GM23338 (cell line): ENCODE results near the gene MAP7D1. TPM values are rescaled to one million over a fixed set of nuclear protein-coding genes. Genes with fewer than 3 reads are reported as not detected.

Experiments
- ATAC-seq: fragments of 200-7000 bp; cut with Tn5 transposase; 3 replicates; pipeline ENCODE4 v1.9.1; 2020
- DNase-seq: peaks from one replicate; pipeline ENCODE4 v3.0.0-alpha.2; 2015; ENCODE audit warnings: low spot score
- H2AFZ ChIP-seq: fragments of 200-600 bp; sonication (generic); 2 replicates; pipeline ENCODE4 v1.8.0; 2016; ENCODE audit warnings: antibody characterized with exemption, mild to moderate bottlenecking, moderate library complexity
- H3F3A ChIP-seq: fragments of 200-600 bp; sonication (generic); replicated peaks from 2 replicates; pipeline ENCODE4 v1.8.0; 2017; ENCODE audit warnings: antibody characterized with exemption, mixed run types, low read depth
- H3K27ac ChIP-seq: fragments of 200-600 bp; sonication (generic); 2 replicates; pipeline ENCODE4 v1.6.1; 2016; ENCODE audit warnings: low read depth
- H3K27me3 ChIP-seq: fragments of 200-600 bp; sonication (generic); 2 replicates; pipeline ENCODE4 v1.8.0; 2016; ENCODE audit warnings: mild to moderate bottlenecking, mixed run types, moderate library complexity; ENCODE audit not compliant: insufficient read depth
- H3K36me3 ChIP-seq: fragments of 200-600 bp; sonication (generic); 2 replicates; pipeline ENCODE4 v1.8.0; 2016; ENCODE audit warnings: mild to moderate bottlenecking; ENCODE audit not compliant: insufficient read depth
- H3K4me1 ChIP-seq: fragments of 200-600 bp; sonication (generic); 2 replicates; pipeline ENCODE4 v1.8.0; 2016; ENCODE audit warnings: mild to moderate bottlenecking, moderate library complexity; ENCODE audit not compliant: insufficient read depth
- H3K4me2 ChIP-seq: fragments of 200-600 bp; sonication (generic); 2 replicates; pipeline ENCODE4 v1.7.1; 2017; ENCODE audit warnings: mixed run types
- H3K4me3 ChIP-seq: fragments of 200-600 bp; sonication (generic); 2 replicates; pipeline ENCODE4 v1.6.1; 2016; ENCODE audit warnings: mixed run types
- H3K79me2 ChIP-seq: fragments of 200-600 bp; sonication (generic); replicated peaks from 2 replicates; pipeline ENCODE4 v1.8.0; 2017; ENCODE audit warnings: mild to moderate bottlenecking; ENCODE audit not compliant: insufficient read depth
- H3K9me2 ChIP-seq: fragments of 200-600 bp; sonication (generic); 2 replicates; pipeline ENCODE4 v1.8.0; 2017; ENCODE audit not compliant: insufficient read depth
- H4K20me1 ChIP-seq: fragments of 200-600 bp; sonication (generic); replicated peaks from 2 replicates; pipeline ENCODE4 v1.8.0; 2017; ENCODE audit warnings: mild to moderate bottlenecking; ENCODE audit not compliant: insufficient read depth
- H3K27ac Mint-ChIP-seq: 2 replicates; pipeline ENCODE4 v1.8.0; 2020; ENCODE audit warnings: inconsistent platforms, mild to moderate bottlenecking, moderate library complexity, mixed read lengths
- H3K27me3 Mint-ChIP-seq: 3 replicates; pipeline ENCODE4 v1.8.0; 2022; ENCODE audit warnings: low read depth, mild to moderate bottlenecking, moderate library complexity, mixed read lengths, inconsistent platforms; ENCODE audit not compliant: insufficient read depth, poor library complexity
- H3K36me3 Mint-ChIP-seq: 3 replicates; pipeline ENCODE4 v1.8.0; 2021; ENCODE audit warnings: low read depth, mild to moderate bottlenecking, inconsistent platforms, moderate library complexity, mixed read lengths
- H3K4me1 Mint-ChIP-seq: 3 replicates; pipeline ENCODE4 v1.8.0; 2020; ENCODE audit warnings: mild to moderate bottlenecking, inconsistent platforms, mixed read lengths
- H3K4me3 Mint-ChIP-seq: 3 replicates; pipeline ENCODE4 v1.8.0; 2021; ENCODE audit warnings: moderate library complexity, mild to moderate bottlenecking, inconsistent platforms, mixed read lengths
- H3K9me3 Mint-ChIP-seq: 3 replicates; pipeline ENCODE4 v1.8.0; 2020; ENCODE audit warnings: moderate library complexity, mild to moderate bottlenecking, inconsistent platforms, mixed read lengths
- CREB1 ChIP-seq: fragments of 250-450 bp; sonication (Bioruptor Pico); IDR thresholded peaks from 2 replicates; pipeline ENCODE4 v1.5.0; 2020; ENCODE audit warnings: low read depth, mild to moderate bottlenecking, moderate library complexity
- EZH2 ChIP-seq: fragments of 200-600 bp; sonication (generic); IDR thresholded peaks from one replicate; pipeline ENCODE4 v1.8.0; 2017; ENCODE audit warnings: antibody characterized with exemption, mild to moderate bottlenecking, low read depth; ENCODE audit not compliant: unreplicated experiment
- EZH2phosphoT487 ChIP-seq: fragments of 200-600 bp; sonication (generic); IDR thresholded peaks from one replicate; pipeline ENCODE4 v1.8.1; 2018; ENCODE audit warnings: antibody characterized with exemption; ENCODE audit not compliant: unreplicated experiment
- JUNB ChIP-seq: IDR thresholded peaks from one replicate; pipeline ENCODE4 v1.6.1; 2016; ENCODE audit warnings: antibody characterized with exemption; ENCODE audit not compliant: unreplicated experiment
- NANOG ChIP-seq: IDR thresholded peaks from 2 replicates; pipeline ENCODE4 v1.6.1; 2016; ENCODE audit warnings: antibody characterized with exemption, borderline replicate concordance
- POLR2AphosphoS5 ChIP-seq: IDR thresholded peaks from 2 replicates; pipeline ENCODE4 v1.6.1; 2016; ENCODE audit warnings: antibody characterized with exemption, low read depth
- STAT1 ChIP-seq: IDR thresholded peaks from one replicate; pipeline ENCODE4 v1.6.1; 2016; ENCODE audit warnings: antibody characterized with exemption; ENCODE audit not compliant: unreplicated experiment
- ZNF114 ChIP-seq: fragments of 250-450 bp; sonication (Bioruptor Pico); IDR thresholded peaks from 2 replicates; pipeline ENCODE4 v1.5.0; 2020; ENCODE audit warnings: mild to moderate bottlenecking, moderate library complexity
- ZNF331 ChIP-seq: fragments of 250-450 bp; sonication (Bioruptor Pico); IDR thresholded peaks from 2 replicates; pipeline ENCODE4 v1.5.0; 2020; ENCODE audit warnings: low read depth, mild to moderate bottlenecking, moderate library complexity
- polyA plus RNA-seq: library from polyadenylated mRNA; unstranded; fragments of >200 nt; fragmentation: Nextera tagmentation; extraction: Ambion mirVana; gene quantifications from 2 replicates; pipeline ENCODE4 v1.2.1, GENCODE V29; 2016
- total RNA-seq: library from RNA; depleted of rRNA; stranded (reverse); fragments of >200 nt; shearing (Covaris generic); gene quantifications from 2 replicates; pipeline ENCODE4 v1.2.3, GENCODE V29; 2014
- TF ChIP-seq, protein P1 (sequence below), 2 experiments: fragments of 200-600 bp in 1 of 2; sonication (generic) in 1 of 2; conservative IDR thresholded peaks; 2 replicates each; pipeline versions ENCODE4 v1.5.1 to v1.6.1; 2016 to 2017; ENCODE audit warnings: antibody characterized with exemption in 2 of 2, low read depth in 2 of 2, mild to moderate bottlenecking in 2 of 2, moderate library complexity in 1 of 2
- TF ChIP-seq, protein P2 (sequence below): IDR thresholded peaks from one replicate; pipeline ENCODE4 v1.6.1; 2018; ENCODE audit warnings: antibody characterized with exemption; ENCODE audit not compliant: unreplicated experiment
- TF ChIP-seq, protein P3 (sequence below): fragments of 250-450 bp; sonication (Bioruptor Pico); IDR thresholded peaks from 2 replicates; pipeline ENCODE4 v1.5.0; 2020; ENCODE audit warnings: mild to moderate bottlenecking, moderate library complexity
- TF ChIP-seq, protein P4 (sequence below): IDR thresholded peaks from 2 replicates; pipeline ENCODE4 v1.6.1; 2016; ENCODE audit warnings: antibody characterized with exemption

Gene MAP7D1
- total and polyA plus RNA-seq, 2 experiments from 2014 or later, result 13.8 to 59.8 TPM

DNA sequence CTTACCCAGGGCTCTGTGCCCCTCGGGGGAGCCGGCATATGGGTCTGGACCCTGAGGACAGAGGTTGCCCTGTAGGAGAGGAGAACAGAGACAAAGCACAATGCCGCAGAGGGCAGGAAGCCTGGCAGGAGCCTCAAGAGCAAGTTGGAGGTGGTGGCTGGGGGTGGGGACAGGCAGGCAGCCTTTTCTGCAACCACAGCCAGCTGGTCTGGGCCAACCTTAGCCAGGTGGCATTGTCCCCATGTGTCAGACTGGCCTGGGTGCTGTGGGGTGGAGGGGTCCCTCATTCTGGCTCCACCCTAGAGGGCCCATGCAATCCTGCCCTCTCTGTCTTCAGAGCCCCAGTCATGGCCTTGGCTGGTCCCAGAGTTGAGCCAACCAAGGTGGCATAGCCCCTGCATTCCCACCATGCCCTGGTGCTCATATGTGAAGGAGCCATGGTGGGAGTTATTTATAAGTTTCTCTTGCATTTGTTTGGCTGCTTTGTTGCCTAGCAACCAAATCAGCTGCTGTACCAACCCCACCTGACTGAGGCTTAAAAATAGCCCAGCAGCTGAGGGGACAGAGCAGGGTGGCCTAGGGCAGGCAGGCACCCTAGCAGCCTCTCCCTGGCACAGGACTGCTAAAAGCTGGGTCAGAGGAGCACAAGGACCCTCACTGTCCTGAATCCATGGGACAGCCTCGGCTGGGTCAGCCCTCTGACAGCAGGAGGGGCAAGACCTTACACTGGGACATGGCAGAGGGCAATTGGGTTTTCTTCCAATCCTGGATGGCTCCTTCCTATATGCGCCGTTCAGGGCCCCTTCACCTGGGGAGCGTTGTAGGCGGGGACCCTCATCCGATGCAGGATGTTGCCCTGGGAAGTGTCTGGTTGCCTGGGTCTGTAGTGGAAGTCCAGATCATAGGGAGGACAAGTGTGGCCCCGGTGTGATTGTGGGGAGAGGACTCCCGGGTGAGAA, 19.5 kb downstream of the MAP7D1 start:
- Histone ChIP-seq H3F3A (0 out of 2 replicates have a peak, but pooled peaks cover 19% of the 10 kb centered on the region), H4K20me1 (peaks cover 8% of the 10 kb centered on the region), H3K27me3 (peaks cover 20% of the 10 kb centered on the region), H2AFZ (no peak overlapping the region), H3K79me2 (no peaks in the 10 kb centered on the region), H3K4me1 (peaks cover 27% of the 10 kb centered on the region), H3K36me3 (no peaks in the 10 kb centered on the region; the same call in 1 of the 2 replicates), H3K4me2 (peak overlapping the region; percentile 93), H3K9me2 (no peaks in the 10 kb centered on the region), H3K4me3 (peak overlapping the region; percentile 55), H3K27ac (no peak overlapping the region)
- TF ChIP-seq ZNF331 (CRISPR knock-in tag) (no peak), NANOG (no peak), ZNF114 (CRISPR knock-in tag) (no peak), EZH2 (no peak), JUNB (no peak), EZH2phosphoT487 (no peak), CREB1 (CRISPR knock-in tag) (no peak), POLR2AphosphoS5 (no peak), STAT1 (no peak)
- TF ChIP-seq, protein P1, sequence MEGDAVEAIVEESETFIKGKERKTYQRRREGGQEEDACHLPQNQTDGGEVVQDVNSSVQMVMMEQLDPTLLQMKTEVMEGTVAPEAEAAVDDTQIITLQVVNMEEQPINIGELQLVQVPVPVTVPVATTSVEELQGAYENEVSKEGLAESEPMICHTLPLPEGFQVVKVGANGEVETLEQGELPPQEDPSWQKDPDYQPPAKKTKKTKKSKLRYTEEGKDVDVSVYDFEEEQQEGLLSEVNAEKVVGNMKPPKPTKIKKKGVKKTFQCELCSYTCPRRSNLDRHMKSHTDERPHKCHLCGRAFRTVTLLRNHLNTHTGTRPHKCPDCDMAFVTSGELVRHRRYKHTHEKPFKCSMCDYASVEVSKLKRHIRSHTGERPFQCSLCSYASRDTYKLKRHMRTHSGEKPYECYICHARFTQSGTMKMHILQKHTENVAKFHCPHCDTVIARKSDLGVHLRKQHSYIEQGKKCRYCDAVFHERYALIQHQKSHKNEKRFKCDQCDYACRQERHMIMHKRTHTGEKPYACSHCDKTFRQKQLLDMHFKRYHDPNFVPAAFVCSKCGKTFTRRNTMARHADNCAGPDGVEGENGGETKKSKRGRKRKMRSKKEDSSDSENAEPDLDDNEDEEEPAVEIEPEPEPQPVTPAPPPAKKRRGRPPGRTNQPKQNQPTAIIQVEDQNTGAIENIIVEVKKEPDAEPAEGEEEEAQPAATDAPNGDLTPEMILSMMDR (conservative IDR thresholded peaks at IDR 0.05; ENCODE audit: low read depth in 2 of 2), result no peak
- TF ChIP-seq, protein P2, sequence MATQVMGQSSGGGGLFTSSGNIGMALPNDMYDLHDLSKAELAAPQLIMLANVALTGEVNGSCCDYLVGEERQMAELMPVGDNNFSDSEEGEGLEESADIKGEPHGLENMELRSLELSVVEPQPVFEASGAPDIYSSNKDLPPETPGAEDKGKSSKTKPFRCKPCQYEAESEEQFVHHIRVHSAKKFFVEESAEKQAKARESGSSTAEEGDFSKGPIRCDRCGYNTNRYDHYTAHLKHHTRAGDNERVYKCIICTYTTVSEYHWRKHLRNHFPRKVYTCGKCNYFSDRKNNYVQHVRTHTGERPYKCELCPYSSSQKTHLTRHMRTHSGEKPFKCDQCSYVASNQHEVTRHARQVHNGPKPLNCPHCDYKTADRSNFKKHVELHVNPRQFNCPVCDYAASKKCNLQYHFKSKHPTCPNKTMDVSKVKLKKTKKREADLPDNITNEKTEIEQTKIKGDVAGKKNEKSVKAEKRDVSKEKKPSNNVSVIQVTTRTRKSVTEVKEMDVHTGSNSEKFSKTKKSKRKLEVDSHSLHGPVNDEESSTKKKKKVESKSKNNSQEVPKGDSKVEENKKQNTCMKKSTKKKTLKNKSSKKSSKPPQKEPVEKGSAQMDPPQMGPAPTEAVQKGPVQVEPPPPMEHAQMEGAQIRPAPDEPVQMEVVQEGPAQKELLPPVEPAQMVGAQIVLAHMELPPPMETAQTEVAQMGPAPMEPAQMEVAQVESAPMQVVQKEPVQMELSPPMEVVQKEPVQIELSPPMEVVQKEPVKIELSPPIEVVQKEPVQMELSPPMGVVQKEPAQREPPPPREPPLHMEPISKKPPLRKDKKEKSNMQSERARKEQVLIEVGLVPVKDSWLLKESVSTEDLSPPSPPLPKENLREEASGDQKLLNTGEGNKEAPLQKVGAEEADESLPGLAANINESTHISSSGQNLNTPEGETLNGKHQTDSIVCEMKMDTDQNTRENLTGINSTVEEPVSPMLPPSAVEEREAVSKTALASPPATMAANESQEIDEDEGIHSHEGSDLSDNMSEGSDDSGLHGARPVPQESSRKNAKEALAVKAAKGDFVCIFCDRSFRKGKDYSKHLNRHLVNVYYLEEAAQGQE, result no peak
- TF ChIP-seq, protein P3, sequence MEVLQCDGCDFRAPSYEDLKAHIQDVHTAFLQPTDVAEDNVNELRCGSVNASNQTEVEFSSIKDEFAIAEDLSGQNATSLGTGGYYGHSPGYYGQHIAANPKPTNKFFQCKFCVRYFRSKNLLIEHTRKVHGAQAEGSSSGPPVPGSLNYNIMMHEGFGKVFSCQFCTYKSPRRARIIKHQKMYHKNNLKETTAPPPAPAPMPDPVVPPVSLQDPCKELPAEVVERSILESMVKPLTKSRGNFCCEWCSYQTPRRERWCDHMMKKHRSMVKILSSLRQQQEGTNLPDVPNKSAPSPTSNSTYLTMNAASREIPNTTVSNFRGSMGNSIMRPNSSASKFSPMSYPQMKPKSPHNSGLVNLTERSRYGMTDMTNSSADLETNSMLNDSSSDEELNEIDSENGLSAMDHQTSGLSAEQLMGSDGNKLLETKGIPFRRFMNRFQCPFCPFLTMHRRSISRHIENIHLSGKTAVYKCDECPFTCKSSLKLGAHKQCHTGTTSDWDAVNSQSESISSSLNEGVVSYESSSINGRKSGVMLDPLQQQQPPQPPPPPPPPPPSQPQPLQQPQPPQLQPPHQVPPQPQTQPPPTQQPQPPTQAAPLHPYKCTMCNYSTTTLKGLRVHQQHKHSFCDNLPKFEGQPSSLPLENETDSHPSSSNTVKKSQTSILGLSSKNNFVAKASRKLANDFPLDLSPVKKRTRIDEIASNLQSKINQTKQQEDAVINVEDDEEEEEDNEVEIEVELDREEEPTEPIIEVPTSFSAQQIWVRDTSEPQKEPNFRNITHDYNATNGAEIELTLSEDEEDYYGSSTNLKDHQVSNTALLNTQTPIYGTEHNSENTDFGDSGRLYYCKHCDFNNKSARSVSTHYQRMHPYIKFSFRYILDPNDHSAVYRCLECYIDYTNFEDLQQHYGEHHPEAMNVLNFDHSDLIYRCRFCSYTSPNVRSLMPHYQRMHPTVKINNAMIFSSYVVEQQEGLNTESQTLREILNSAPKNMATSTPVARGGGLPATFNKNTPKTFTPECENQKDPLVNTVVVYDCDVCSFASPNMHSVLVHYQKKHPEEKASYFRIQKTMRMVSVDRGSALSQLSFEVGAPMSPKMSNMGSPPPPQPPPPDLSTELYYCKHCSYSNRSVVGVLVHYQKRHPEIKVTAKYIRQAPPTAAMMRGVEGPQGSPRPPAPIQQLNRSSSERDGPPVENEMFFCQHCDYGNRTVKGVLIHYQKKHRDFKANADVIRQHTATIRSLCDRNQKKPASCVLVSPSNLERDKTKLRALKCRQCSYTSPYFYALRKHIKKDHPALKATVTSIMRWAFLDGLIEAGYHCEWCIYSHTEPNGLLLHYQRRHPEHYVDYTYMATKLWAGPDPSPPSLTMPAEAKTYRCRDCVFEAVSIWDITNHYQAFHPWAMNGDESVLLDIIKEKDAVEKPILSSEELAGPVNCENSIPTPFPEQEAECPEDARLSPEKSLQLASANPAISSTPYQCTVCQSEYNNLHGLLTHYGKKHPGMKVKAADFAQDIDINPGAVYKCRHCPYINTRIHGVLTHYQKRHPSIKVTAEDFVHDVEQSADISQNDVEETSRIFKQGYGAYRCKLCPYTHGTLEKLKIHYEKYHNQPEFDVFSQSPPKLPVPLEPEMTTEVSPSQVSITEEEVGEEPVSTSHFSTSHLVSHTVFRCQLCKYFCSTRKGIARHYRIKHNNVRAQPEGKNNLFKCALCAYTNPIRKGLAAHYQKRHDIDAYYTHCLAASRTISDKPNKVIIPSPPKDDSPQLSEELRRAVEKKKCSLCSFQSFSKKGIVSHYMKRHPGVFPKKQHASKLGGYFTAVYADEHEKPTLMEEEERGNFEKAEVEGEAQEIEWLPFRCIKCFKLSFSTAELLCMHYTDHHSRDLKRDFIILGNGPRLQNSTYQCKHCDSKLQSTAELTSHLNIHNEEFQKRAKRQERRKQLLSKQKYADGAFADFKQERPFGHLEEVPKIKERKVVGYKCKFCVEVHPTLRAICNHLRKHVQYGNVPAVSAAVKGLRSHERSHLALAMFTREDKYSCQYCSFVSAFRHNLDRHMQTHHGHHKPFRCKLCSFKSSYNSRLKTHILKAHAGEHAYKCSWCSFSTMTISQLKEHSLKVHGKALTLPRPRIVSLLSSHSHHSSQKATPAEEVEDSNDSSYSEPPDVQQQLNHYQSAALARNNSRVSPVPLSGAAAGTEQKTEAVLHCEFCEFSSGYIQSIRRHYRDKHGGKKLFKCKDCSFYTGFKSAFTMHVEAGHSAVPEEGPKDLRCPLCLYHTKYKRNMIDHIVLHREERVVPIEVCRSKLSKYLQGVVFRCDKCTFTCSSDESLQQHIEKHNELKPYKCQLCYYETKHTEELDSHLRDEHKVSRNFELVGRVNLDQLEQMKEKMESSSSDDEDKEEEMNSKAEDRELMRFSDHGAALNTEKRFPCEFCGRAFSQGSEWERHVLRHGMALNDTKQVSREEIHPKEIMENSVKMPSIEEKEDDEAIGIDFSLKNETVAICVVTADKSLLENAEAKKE (CRISPR knock-in tag), result no peak
- TF ChIP-seq, protein P4, sequence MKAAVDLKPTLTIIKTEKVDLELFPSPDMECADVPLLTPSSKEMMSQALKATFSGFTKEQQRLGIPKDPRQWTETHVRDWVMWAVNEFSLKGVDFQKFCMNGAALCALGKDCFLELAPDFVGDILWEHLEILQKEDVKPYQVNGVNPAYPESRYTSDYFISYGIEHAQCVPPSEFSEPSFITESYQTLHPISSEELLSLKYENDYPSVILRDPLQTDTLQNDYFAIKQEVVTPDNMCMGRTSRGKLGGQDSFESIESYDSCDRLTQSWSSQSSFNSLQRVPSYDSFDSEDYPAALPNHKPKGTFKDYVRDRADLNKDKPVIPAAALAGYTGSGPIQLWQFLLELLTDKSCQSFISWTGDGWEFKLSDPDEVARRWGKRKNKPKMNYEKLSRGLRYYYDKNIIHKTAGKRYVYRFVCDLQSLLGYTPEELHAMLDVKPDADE, result no peak
- no peak for ATAC-seq
- Mint-ChIP-seq H3K9me3 (no peaks in the 10 kb centered on the region), H3K4me3 (peak overlapping the region; percentile 50; the same call in 1 of the 3 replicates), H3K27me3 (peaks cover 10% of the 10 kb centered on the region), H3K4me1 (peaks cover 37% of the 10 kb centered on the region), H3K36me3 (peaks cover 49% of the 10 kb centered on the region), H3K27ac (peak overlapping the region; percentile 27; the same call in 1 of the 2 replicates)
- DNase-seq, result peak; percentile 58
